PC-3 (cell line): ENCODE measurements around the gene ZNF793. TPM values are rescaled to one million over a fixed set of nuclear protein-coding genes. Genes with fewer than 3 reads are reported as not detected.

Experiments
- ATAC-seq: fragments of 200-7000 bp; cut with Tn5 transposase; 2 replicates; pipeline ENCODE4 v1.9.1; 2020; ENCODE audit warnings: mild to moderate bottlenecking, moderate library complexity
- BruUV-seq: library from RNA; stranded (reverse); fragments of 400-500 nt; replicated peaks from 2 replicates; lab custom pipeline; 2021; lab: Mats Ljungman, UMichigan
- CTCF ChIA-PET: fragments of 300-600 bp; sonication (Branson Sonifier 250); formaldehyde crosslinking; loops from one replicate; lab custom pipeline; 2022; ENCODE audit warnings: antibody characterized with exemption; lab: Charles Lee
- POLR2A ChIA-PET: fragments of 300-600 bp; sonication (Branson Sonifier 250); formaldehyde crosslinking; loops from one replicate; lab custom pipeline; 2022; ENCODE audit warnings: antibody characterized with exemption; ENCODE audit not compliant: unreplicated experiment; lab: Charles Lee
- DNase-seq: peaks from one replicate; pipeline ENCODE4 v3.0.0-alpha.2; 2015
- H2AFZ ChIP-seq: fragments of 300-600 bp; sonication (generic); 2 replicates; pipeline ENCODE4 v1.6.0; 2016; ENCODE audit warnings: antibody characterized with exemption, low read length
- H3F3A ChIP-seq: fragments of 300-600 bp; sonication (generic); one replicate; pipeline ENCODE4 v1.6.0; 2017; ENCODE audit warnings: antibody characterized with exemption, low read length, control low read depth, mild to moderate bottlenecking; ENCODE audit not compliant: unreplicated experiment
- H3K27ac ChIP-seq: fragments of 300-600 bp; sonication (generic); 2 replicates; pipeline ENCODE4 v1.5.1; 2016; ENCODE audit warnings: mild to moderate bottlenecking, low read length
- H3K27me3 ChIP-seq: fragments of 300-600 bp; sonication (generic); 2 replicates; pipeline ENCODE4 v1.6.1; 2016; ENCODE audit warnings: low read length, mixed read lengths
- H3K36me3 ChIP-seq: fragments of 300-600 bp; sonication (generic); 2 replicates; pipeline ENCODE4 v1.6.1; 2016; ENCODE audit warnings: low read depth, mixed run types, low read length, mixed read lengths
- H3K4me1 ChIP-seq: fragments of 300-600 bp; sonication (generic); 2 replicates; pipeline ENCODE4 v1.5.1; 2016; ENCODE audit warnings: low read length; ENCODE audit not compliant: insufficient read depth
- H3K4me2 ChIP-seq: fragments of 300-600 bp; sonication (generic); 2 replicates; pipeline ENCODE4 v1.6.0; 2016; ENCODE audit warnings: low read length
- H3K4me3 ChIP-seq: fragments of 300-600 bp; sonication (generic); 2 replicates; pipeline ENCODE4 v1.5.1; 2016; ENCODE audit warnings: mild to moderate bottlenecking, low read length, mixed read lengths
- H3K79me2 ChIP-seq: fragments of 300-600 bp; sonication (generic); 2 replicates; pipeline ENCODE4 v1.6.1; 2017; ENCODE audit warnings: low read length, mixed read lengths
- H3K9ac ChIP-seq: fragments of 300-600 bp; sonication (generic); 2 replicates; pipeline ENCODE4 v1.6.0; 2016; ENCODE audit warnings: mild to moderate bottlenecking, low read length
- H3K9me2 ChIP-seq: fragments of 300-600 bp; sonication (generic); replicated peaks from 2 replicates; pipeline ENCODE4 v1.6.1; 2016; ENCODE audit warnings: mixed run types, low read length, mixed read lengths
- H3K9me3 ChIP-seq: fragments of 300-600 bp; sonication (generic); 2 replicates; pipeline ENCODE4 v1.6.1; 2016; ENCODE audit warnings: low read length, mixed read lengths
- H4K20me1 ChIP-seq: fragments of 300-600 bp; sonication (generic); 2 replicates; pipeline ENCODE4 v1.6.1; 2016; ENCODE audit warnings: low read length, mixed read lengths
- CTCF ChIP-seq: fragments of 300-600 bp; sonication (generic); conservative IDR thresholded peaks from 2 replicates; pipeline ENCODE4 v1.5.1; 2017; ENCODE audit warnings: antibody characterized with exemption, low read depth, mild to moderate bottlenecking, low read length
- EZH2 ChIP-seq: fragments of 300-600 bp; sonication (generic); IDR thresholded peaks from one replicate; pipeline ENCODE4 v1.6.1; 2017; ENCODE audit warnings: antibody characterized with exemption, mild to moderate bottlenecking, low read length; ENCODE audit not compliant: unreplicated experiment
- EZH2phosphoT487 ChIP-seq: fragments of 300-600 bp; sonication (generic); IDR thresholded peaks from 2 replicates; pipeline ENCODE4 v1.6.1; 2018; ENCODE audit warnings: mild to moderate bottlenecking, antibody characterized with exemption, low read length, borderline replicate concordance
- intact Hi-C: fragments of 100-400 bp; cut with micrococcal nuclease; formaldehyde crosslinking; loops from 2 replicates; pipeline ENCODE4 v1.9.0; 2023
- total RNA-seq: library from RNA; depleted of rRNA; stranded (reverse); fragments of >200 nt; gene quantifications from 2 replicates; pipeline ENCODE4 v1.2.3, GENCODE V29; 2014

Gene ZNF793
- total RNA-seq, 1 experiment from 2014 or later: not detected

GRCh38 chr19:37564624-37565369 is 58.1 kb downstream of the ZNF793 start:
- no peaks in the 10 kb centered on the region for H3K27me3 ChIP-seq
- no peaks in the 10 kb centered on the region for H3K9me2 ChIP-seq
- H2AFZ ChIP-seq: no peak overlapping the region
- no peak overlapping the region for H3K4me2 ChIP-seq
- CTCF ChIA-PET: no interaction called here
- no peak for ATAC-seq
- H3K79me2 ChIP-seq: no peaks in the 10 kb centered on the region
- no peak overlapping the region for H3K27ac ChIP-seq
- DNase-seq: no peak
- H4K20me1 ChIP-seq: no peaks in the 10 kb centered on the region
- H3K4me1 ChIP-seq: no peaks in the 10 kb centered on the region
- BruUV-seq: no TSS peak
- H3K4me3 ChIP-seq: no peak overlapping the region
- POLR2A ChIA-PET: no interaction called here
- TF ChIP-seq EZH2phosphoT487: no peak
- TF ChIP-seq EZH2: no peak
- TF ChIP-seq CTCF: no peak
- H3K36me3 ChIP-seq: peaks cover 45% of the 10 kb centered on the region
- H3K9me3 ChIP-seq: peaks cover 28% of the 10 kb centered on the region
- intact Hi-C loops: no loop called here
- no peak overlapping the region for H3K9ac ChIP-seq
- H3F3A ChIP-seq: no peaks in the 10 kb centered on the region

- ATAC-seq (no peak), DNase-seq (no peak)
- Histone ChIP-seq H3K9me2 (no peaks in the 10 kb centered on the region), H4K20me1 (no peaks in the 10 kb centered on the region), H3K4me1 (no peaks in the 10 kb centered on the region), H3K27me3 (no peaks in the 10 kb centered on the region), H3K27ac (no peak overlapping the region), H3K9me3 (peaks cover 31% of the 10 kb centered on the region), H3K4me3 (no peak overlapping the region), H3K36me3 (peaks cover 49% of the 10 kb centered on the region), H3K4me2 (no peak overlapping the region), H3K79me2 (no peaks in the 10 kb centered on the region), H3K9ac (no peak overlapping the region), H3F3A (no peaks in the 10 kb centered on the region), H2AFZ (no peak overlapping the region)
- no TSS peak for BruUV-seq
- TF ChIP-seq EZH2: no peak
- no peak for TF ChIP-seq CTCF
- no peak for TF ChIP-seq EZH2phosphoT487
- POLR2A ChIA-PET: no interaction called here
- CTCF ChIA-PET: no interaction called here
- intact Hi-C loops: no loop called here
Observed at GRCh38 chr19:37565370-37565669, 58.6 kb downstream of the ZNF793 start.

GRCh38 chr19:37572203-37572602 is 65.5 kb downstream of the ZNF793 start:
- no peaks in the 10 kb centered on the region for H3K27me3 ChIP-seq
- no TSS peak for BruUV-seq
- H3K79me2 ChIP-seq: no peaks in the 10 kb centered on the region
- no peak overlapping the region for H3K4me3 ChIP-seq
- no peak overlapping the region for H3K4me2 ChIP-seq
- DNase-seq (no peak), ATAC-seq (no peak)
- H4K20me1 ChIP-seq: no peaks in the 10 kb centered on the region
- no peak overlapping the region for H3K9ac ChIP-seq
- H3F3A ChIP-seq: no peaks in the 10 kb centered on the region
- H3K4me1 ChIP-seq: no peaks in the 10 kb centered on the region
- TF ChIP-seq CTCF (no peak), EZH2phosphoT487 (no peak), EZH2 (no peak)
- H2AFZ ChIP-seq: no peak overlapping the region
- peaks cover 16% of the 10 kb centered on the region for H3K9me3 ChIP-seq
- ChIA-PET POLR2A (no interaction called here), CTCF (no interaction called here)
- intact Hi-C loops: no loop called here
- no peak overlapping the region for H3K27ac ChIP-seq
- no peaks in the 10 kb centered on the region for H3K9me2 ChIP-seq
- H3K36me3 ChIP-seq: peaks cover 44% of the 10 kb centered on the region; the same call in 1 of the 2 replicates
